Esophagus muscularis mucosa (tissue), 3 donors: Measurements from ENCODE around the gene ATP23.

ENCODE experiments used
- POLR2A ChIP-seq: fragments of 450-650 bp; IDR thresholded peaks from one replicate; pipeline ENCODE4 v1.6.1; 2017; ENCODE audit warnings: antibody characterized with exemption, moderate library complexity, mild to moderate bottlenecking, low read depth
- TF ChIP-seq, protein P1 (sequence below), 3 experiments: fragments of 200-600 bp in 2 of 3; fragments of 450-650 bp in 1 of 3; sonication (generic) in 2 of 3; IDR thresholded peaks; one replicate each; pipeline ENCODE4 v1.5.1; 2017 to 2019; ENCODE audit warnings: antibody characterized with exemption in 3 of 3, mild to moderate bottlenecking in 2 of 3, moderate library complexity in 1 of 3

DNA sequence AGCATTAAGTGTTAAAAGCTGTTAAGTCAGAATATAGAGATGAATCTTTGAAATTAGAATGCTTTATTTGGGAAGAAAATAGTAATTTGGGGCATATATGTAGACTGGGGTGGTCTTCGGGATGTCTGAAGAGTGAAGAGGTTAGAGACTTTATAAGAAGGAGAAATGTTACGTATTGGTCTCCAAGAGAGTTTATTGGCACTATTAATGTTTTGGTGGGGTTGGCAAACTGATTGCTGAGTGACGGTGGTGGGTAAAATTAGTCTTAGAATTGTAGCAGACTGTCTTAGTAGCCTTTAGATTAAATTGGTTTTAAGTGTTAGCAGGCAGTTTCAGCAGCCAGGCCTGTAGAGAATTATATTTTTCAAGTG lies 4.9 kb upstream of the ATP23 start:
- TF ChIP-seq, protein P1, sequence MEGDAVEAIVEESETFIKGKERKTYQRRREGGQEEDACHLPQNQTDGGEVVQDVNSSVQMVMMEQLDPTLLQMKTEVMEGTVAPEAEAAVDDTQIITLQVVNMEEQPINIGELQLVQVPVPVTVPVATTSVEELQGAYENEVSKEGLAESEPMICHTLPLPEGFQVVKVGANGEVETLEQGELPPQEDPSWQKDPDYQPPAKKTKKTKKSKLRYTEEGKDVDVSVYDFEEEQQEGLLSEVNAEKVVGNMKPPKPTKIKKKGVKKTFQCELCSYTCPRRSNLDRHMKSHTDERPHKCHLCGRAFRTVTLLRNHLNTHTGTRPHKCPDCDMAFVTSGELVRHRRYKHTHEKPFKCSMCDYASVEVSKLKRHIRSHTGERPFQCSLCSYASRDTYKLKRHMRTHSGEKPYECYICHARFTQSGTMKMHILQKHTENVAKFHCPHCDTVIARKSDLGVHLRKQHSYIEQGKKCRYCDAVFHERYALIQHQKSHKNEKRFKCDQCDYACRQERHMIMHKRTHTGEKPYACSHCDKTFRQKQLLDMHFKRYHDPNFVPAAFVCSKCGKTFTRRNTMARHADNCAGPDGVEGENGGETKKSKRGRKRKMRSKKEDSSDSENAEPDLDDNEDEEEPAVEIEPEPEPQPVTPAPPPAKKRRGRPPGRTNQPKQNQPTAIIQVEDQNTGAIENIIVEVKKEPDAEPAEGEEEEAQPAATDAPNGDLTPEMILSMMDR (IDR thresholded peaks at IDR 0.05) = no peak
- TF ChIP-seq POLR2A = no peak
